Esophagus squamous epithelium (tissue), 5 donors: ENCODE results near the gene PPP1R18. TPM values are rescaled to one million over a fixed set of nuclear protein-coding genes. Genes with fewer than 3 reads are reported as not detected.

Experiments used
- DNase-seq: peaks from one replicate; lab custom pipeline; 2025; lab: John Stamatoyannopoulos, UW
- H3K27ac ChIP-seq, 4 donors: fragments of 200-600 bp; sonication (generic); one replicate each; pipeline ENCODE4 v1.5.1; 2016 to 2019; ENCODE audit warnings: mild to moderate bottlenecking in 1 of 4
- H3K27me3 ChIP-seq, 4 donors: fragments of 200-600 bp; sonication (generic); 1 replicate in 3 of 4; 2 replicates in 1 of 4; pipeline versions ENCODE4 v1.5.1 to v1.6.0; 2017 to 2021; ENCODE audit warnings: antibody characterized with exemption in 1 of 4
- H3K36me3 ChIP-seq, 3 donors: fragments of 200-600 bp; sonication (generic); one replicate each; pipeline ENCODE4 v1.5.1; 2016 to 2019
- H3K4me1 ChIP-seq, 3 donors: fragments of 200-600 bp; sonication (generic); one replicate each; pipeline ENCODE4 v1.5.1; 2017 to 2019
- H3K4me3 ChIP-seq, 4 donors: fragments of 200-600 bp; sonication (generic); 1 replicate in 3 of 4; 2 replicates in 1 of 4; pipeline ENCODE4 v1.5.1; 2016 to 2019; ENCODE audit warnings: mild to moderate bottlenecking in 2 of 4, moderate library complexity in 1 of 4
- H3K9me3 ChIP-seq, 3 donors: fragments of 200-600 bp; sonication (generic); one replicate each; pipeline ENCODE4 v1.5.1; 2016 to 2019
- POLR2A ChIP-seq, 4 donors: fragments of 450-650 bp; IDR thresholded peaks; one replicate each; pipeline ENCODE4 v1.6.1; 2017; ENCODE audit warnings: antibody characterized with exemption in 4 of 4, mild to moderate bottlenecking in 4 of 4, moderate library complexity in 3 of 4
- WGBS, 2 donors: methylation state at CpG; one replicate each; pipeline ENCODE4 v1.1.5; 2018; 5-methylcytosine and 5-hydroxymethylcytosine counted together
- intact Hi-C: fragments of 100-400 bp; cut with DNase I; formaldehyde crosslinking; loops from one replicate; pipeline ENCODE4 v1.15.0; 2022
- total RNA-seq, 4 donors: library from RNA; depleted of rRNA; stranded (reverse); fragments of >200 nt; gene quantifications; one replicate each; pipeline ENCODE4 v1.1.0, GENCODE V29; 2016
- TF ChIP-seq, protein P1 (sequence below), 6 experiments: fragments of 450-650 bp in 4 of 6; fragments of 200-600 bp in 2 of 6; sonication (generic) in 2 of 6; IDR thresholded peaks; one replicate each; pipeline ENCODE4 v1.5.1; 2016 to 2019; ENCODE audit warnings: antibody characterized with exemption in 6 of 6, mild to moderate bottlenecking in 4 of 6, moderate library complexity in 4 of 6
- donor health status: DM: yes; HTN: yes; CAD: no.

PPP1R18 gene
- total RNA-seq, 4 donors from 2014 or later: 9.8 to 22.2 (median 17.4) TPM

DNA sequence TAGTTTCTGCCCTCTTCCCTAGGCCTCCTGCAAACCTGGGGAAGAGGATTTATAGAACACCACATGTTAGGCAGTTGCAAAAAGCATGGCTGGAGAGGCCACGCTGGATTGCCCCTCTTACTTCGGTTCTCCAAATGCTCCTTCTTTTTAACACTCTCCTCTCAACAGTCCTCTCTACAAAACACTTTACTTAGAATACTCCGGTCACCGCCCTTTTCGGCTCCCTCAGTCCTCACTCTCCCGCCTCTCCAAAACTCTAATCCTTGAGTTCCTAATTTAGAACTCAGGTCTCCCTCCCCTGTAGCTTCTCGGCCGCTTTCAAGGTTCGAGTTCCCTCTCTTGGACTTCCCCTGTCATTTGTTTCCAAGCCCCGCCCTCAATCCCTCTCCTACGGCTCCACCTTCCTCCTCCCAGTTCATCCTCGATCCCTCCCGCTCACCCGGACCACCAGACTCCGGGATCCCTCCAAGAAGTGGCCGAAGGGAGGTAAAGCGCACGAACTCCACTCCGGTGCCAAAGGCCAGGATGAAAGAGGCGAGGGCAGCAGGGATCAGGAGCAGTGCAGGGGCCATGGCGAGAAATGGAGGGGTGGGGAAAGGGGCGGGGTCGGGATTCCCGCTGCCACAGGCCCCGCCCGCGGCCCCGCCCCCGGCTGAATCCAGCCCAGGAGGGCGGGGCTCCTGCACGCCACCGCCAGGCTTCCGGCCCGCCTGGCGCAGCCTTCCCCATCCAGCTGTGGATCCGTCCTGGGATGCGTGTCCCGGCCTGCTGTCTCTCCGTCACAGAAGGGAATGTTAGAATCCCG lies 4.2 kb upstream of the PPP1R18 start, which contains the start of gene NRM:
TSS of gene NRM (minus strand) at position 582 of the 805 bp plus-strand sequence. CDS start at position 572, 10 bp downstream.
- Histone ChIP-seq H3K9me3 (no peaks in the 10 kb centered on the region), H3K27ac (peak within 1 kb of the TSS; percentile 74 to 99 (median 98)), H3K4me3 (peak within 1 kb of the TSS; percentile 40 to 80 (median 70)), H3K36me3 (no peaks in the 10 kb centered on the region), H3K4me1 (peaks cover 34 to 53% (median 39%) of the 10 kb centered on the region in 3 donors), H3K27me3 (no peaks in the 10 kb centered on the region)
- DNase-seq: no peak
- 0% methylated on average over 27 to 29 of the region's 40 CpGs for WGBS, 2 donors
- TF ChIP-seq, protein P1, sequence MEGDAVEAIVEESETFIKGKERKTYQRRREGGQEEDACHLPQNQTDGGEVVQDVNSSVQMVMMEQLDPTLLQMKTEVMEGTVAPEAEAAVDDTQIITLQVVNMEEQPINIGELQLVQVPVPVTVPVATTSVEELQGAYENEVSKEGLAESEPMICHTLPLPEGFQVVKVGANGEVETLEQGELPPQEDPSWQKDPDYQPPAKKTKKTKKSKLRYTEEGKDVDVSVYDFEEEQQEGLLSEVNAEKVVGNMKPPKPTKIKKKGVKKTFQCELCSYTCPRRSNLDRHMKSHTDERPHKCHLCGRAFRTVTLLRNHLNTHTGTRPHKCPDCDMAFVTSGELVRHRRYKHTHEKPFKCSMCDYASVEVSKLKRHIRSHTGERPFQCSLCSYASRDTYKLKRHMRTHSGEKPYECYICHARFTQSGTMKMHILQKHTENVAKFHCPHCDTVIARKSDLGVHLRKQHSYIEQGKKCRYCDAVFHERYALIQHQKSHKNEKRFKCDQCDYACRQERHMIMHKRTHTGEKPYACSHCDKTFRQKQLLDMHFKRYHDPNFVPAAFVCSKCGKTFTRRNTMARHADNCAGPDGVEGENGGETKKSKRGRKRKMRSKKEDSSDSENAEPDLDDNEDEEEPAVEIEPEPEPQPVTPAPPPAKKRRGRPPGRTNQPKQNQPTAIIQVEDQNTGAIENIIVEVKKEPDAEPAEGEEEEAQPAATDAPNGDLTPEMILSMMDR (IDR thresholded peaks at IDR 0.05): no peak
- peak in 1 of 4 donors; percentile 32 for TF ChIP-seq POLR2A (IDR thresholded peaks at IDR 0.05)
- intact Hi-C loops: no loop called here

DNA sequence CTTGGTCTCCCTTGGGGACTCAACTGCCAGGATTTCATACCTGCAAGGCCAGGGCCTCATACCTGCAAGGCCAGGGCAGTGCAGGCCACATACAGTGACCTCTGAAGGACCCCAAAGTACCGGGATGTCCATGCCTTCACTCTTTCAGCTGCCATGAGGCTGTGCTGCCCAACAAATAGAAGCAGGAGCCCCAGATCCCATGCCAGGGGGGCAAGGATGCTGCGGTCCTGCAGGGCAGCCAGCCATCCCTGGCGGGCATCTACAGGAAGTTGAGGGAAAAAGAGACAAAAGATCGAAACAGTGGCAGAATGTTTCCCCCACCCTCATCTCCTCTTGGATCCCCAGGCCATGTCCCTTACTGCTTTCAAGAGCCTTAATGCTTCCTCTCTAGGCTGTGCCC lies 3.5 kb upstream of the PPP1R18 start:
- no peaks in the 10 kb centered on the region for H3K36me3 ChIP-seq
- H3K27me3 ChIP-seq: no peaks in the 10 kb centered on the region
- peak overlapping the region; percentile 74 to 99 (median 98) for H3K27ac ChIP-seq
- H3K4me1 ChIP-seq: peaks cover 39 to 59% (median 40%) of the 10 kb centered on the region in 3 donors
- no peaks in the 10 kb centered on the region for H3K9me3 ChIP-seq
- H3K4me3 ChIP-seq: peak overlapping the region in 3 of 4 donors; percentile 62 to 80 (median 77)
- intact Hi-C loops: loop anchor here (10.0 kb wide), 1 partner anchor 195 kb away; the partner anchor contains the start of gene DDR1
- no peak for DNase-seq
- no peak for TF ChIP-seq POLR2A (IDR thresholded peaks at IDR 0.05)
- TF ChIP-seq, protein P1 (IDR thresholded peaks at IDR 0.05): no peak
- WGBS, 2 donors: 4 to 11% methylated on average over 3 to 4 of the region's 4 CpGs

DNA sequence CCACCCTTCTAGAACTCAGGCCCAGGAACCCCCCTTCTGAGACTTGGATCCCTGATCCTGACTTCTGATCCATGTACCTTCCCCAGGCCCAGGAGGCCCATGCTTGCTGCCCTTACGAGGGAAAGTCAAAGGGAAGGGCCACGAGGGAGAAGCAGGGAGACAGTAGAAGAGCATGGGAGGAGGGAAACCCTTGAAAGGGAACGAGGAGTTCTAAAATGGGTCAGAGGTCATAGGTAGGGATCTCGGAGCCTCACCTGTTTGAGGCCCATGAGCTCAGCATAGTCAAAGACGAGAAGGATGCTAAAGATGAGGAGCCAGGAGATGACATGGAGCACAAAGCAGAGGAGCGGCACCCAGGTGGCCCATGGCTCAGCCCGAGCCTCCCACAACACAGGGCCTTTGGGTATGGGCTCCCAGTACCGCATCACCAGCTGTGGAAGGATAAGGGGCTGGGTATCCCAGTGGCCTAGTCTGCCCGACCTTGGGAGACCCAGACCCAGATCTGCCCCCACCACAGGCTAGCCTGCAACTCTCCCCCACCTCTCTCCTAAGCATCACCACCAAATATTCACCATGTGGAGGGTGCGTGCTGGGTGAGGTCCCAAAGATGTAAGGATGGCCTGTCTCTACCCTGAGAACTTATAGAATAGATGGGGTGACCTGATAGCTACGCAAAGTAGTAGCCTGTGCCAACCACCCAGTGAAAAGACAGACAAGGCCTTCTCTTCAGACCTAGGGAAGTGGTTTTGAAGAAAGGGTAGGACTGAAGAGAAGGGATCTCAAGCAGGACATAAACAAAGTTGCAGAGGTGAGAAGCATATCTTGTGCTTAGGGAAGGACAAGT lies 2.8 kb upstream of the PPP1R18 start:
- peak overlapping the region in 1 of 4 donors; percentile 86 for H3K4me3 ChIP-seq

DNA sequence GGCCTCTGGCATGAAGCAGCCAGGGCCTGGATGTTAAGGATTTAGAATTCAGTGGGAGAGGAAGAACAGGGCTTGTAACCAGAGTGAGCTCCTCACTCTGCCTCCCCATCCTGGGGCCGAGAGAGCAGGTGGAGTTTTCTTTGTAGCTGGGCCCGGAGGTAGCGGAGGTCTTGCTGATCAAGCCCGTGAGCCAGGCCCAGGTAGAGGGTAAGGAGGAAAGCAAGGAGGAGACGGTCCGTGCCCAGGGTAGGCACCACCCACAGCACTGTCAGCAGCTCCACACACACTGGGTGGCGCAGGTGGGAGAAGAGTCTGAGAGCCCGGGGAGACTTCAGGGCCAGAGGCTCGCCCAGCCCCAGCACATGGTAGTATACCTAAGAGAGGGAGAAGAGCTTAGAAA lies 2.1 kb upstream of the PPP1R18 start:
- intact Hi-C loops: loop anchor here (10.0 kb wide), 1 partner anchor 196 kb away; the partner anchor contains the start of gene DDR1
- TF ChIP-seq, protein P1 (IDR thresholded peaks at IDR 0.05): no peak
- TF ChIP-seq POLR2A (IDR thresholded peaks at IDR 0.05): no peak
- peak overlapping the region in 3 of 4 donors; percentile 73 to 92 (median 86) for H3K4me3 ChIP-seq
- H3K9me3 ChIP-seq: no peaks in the 10 kb centered on the region
- H3K27ac ChIP-seq: peak overlapping the region; percentile 96 to 99 (median 98)
- H3K27me3 ChIP-seq: no peaks in the 10 kb centered on the region
- WGBS, 2 donors: 65 to 80% methylated on average over 9 of the region's 9 CpGs
- DNase-seq: no peak
- no peaks in the 10 kb centered on the region for H3K36me3 ChIP-seq
- H3K4me1 ChIP-seq: peaks cover 43 to 73% (median 50%) of the 10 kb centered on the region in 3 donors

More for the DNA sequence above, 2.8 kb upstream of the PPP1R18 start:
- no peaks in the 10 kb centered on the region for H3K36me3 ChIP-seq
- 63 to 82% methylated on average over 6 to 8 of the region's 11 CpGs for WGBS, 2 donors
- intact Hi-C loops: loop anchor here (10.0 kb wide), 1 partner anchor 196 kb away; the partner anchor contains the start of gene DDR1
- H3K9me3 ChIP-seq: no peaks in the 10 kb centered on the region
- H3K27me3 ChIP-seq: no peaks in the 10 kb centered on the region
- no peak for DNase-seq
- H3K4me1 ChIP-seq: peaks cover 41 to 67% (median 44%) of the 10 kb centered on the region in 3 donors
- no peak for TF ChIP-seq POLR2A (IDR thresholded peaks at IDR 0.05)
- TF ChIP-seq, protein P1 (IDR thresholded peaks at IDR 0.05): no peak
- peak overlapping the region; percentile 96 to 99 (median 98) for H3K27ac ChIP-seq
